ENCODE measurements around the gene AIFM1.
"Not testable (repeated sequence)": the region's sequence is repeated elsewhere in the genome, so short reads cannot be mapped to it uniquely, and the experiment has no call there.

AIFM1 gene

DNA sequence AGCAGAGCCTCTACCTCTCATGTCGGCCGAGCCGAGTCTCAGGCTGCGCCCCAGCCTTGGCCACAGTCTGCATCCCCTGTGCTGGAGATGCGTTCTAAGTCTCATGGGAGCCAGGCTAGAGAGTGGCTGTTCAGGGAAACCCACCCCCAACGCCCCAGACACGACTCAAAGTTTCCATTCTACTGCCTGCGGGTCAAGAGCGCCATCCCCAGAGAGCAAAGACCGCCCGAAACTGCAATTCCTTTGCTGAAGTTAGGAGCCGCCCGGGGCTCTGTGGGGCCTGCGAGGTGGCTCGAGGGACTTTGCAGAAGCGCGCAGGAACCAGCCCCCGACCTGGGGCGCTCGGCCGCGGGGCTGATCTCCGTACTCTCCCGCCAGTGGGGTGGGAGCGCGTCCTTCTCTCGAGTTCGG, 45.3 kb downstream of the AIFM1 start:
- peak overlapping the region; percentile 40 for H3K4me3 ChIP-seq (ENCODE audit: low read depth, low read length)
- no peak for DNase-seq (ENCODE audit: low read depth, low spot score)
- TF ChIP-seq, protein P1, sequence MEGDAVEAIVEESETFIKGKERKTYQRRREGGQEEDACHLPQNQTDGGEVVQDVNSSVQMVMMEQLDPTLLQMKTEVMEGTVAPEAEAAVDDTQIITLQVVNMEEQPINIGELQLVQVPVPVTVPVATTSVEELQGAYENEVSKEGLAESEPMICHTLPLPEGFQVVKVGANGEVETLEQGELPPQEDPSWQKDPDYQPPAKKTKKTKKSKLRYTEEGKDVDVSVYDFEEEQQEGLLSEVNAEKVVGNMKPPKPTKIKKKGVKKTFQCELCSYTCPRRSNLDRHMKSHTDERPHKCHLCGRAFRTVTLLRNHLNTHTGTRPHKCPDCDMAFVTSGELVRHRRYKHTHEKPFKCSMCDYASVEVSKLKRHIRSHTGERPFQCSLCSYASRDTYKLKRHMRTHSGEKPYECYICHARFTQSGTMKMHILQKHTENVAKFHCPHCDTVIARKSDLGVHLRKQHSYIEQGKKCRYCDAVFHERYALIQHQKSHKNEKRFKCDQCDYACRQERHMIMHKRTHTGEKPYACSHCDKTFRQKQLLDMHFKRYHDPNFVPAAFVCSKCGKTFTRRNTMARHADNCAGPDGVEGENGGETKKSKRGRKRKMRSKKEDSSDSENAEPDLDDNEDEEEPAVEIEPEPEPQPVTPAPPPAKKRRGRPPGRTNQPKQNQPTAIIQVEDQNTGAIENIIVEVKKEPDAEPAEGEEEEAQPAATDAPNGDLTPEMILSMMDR (IDR thresholded peaks at IDR 0.05; ENCODE audit: insufficient read depth, low read length, missing control alignments) = no peak
- POLR2A ChIA-PET = interaction anchor here (0.7 to 1.3 kb wide), 3 partner anchors 9 to 59 kb away, joined by 3 to 4 read pairs (median 4); no protein-coding TSS in a partner anchor
- CTCF ChIA-PET = interaction anchor here (0.9 to 4.8 kb wide), 6 partner anchors 8 to 195 kb away, joined by 3 to 37 read pairs (median 10); no protein-coding TSS in a partner anchor

DNA sequence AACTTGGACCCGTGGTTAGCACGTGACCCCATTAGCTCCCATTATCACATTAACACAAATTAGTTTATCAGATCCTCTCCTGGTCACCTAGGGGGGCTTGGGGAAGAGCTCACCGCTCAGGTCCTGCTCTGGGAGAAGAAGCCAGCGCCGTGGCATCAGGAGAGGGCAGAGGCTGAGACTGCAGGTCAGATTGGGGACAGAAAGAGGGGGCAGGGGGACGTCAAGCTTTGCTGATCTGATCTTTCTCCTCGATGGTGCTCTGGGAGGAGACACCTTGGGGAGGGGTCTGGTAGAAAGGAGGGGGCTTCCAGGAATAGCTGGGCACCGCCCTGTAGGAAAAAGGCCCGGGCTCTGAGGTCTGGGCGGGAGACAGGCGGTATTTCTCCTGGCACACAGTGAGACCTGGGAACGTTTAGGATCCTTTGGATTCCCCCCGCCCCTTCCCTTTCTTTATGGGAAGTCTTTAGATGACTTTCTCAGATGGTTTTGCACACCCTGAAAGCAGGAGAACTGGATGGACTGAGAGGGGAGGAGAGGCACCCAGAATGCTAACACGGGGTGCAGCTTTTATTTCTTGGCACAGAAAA, 46.2 kb downstream of the AIFM1 start:
- H3K4me3 ChIP-seq (ENCODE audit: low read depth, low read length) = peak overlapping the region; percentile 32; the same call in 1 of the 2 replicates
- no peak for DNase-seq (ENCODE audit: low read depth, low spot score)
- ChIA-PET POLR2A (no interaction called here), CTCF (interaction anchor here (0.8 to 4.8 kb wide), 7 partner anchors 7 to 194 kb away, joined by 3 to 37 read pairs (median 5); no protein-coding TSS in a partner anchor)
- TF ChIP-seq, protein P1 (IDR thresholded peaks at IDR 0.05; ENCODE audit: insufficient read depth, low read length, missing control alignments) = no peak

DNA sequence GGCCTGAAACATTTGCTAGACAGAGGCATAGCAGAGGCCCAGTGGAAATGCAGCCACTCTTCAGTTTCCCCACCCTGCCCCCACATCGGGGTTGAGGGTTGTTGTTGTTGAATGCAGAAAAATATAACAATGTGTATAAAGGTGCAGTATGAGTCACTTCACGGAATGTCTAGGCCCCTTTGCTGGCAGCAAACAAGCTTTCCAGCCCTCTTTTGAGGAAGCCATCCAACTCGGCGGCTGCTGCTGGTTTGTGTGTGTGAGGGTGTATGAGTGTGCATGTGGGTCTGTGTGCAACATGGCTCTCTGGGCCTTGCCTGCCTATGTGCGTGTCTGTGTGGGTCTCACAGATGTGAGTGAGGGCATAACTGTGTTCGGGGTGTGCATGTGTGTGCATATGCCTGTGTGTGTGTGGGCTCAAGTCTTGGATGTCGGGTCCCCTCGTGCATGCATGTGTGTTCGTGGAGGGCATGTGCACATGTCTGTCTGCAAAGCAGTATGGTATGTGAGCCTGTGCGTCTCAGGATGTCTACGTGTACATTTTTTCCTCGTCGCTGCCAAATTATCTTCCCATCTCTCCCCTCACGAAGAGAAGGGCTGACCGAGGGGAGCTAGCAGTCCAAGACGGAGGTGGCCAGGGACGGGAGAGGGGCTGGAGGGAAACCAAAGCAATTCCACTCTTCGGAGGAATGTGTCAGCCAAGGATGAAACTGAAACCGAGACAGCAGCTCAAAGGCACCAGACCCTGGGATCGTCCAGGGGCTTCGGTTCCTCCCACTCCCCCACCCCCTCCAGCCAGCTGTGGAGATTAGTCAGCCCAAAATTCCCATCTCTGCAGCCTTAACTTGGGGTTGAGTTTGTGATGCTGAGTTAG, 47.0 kb downstream of the AIFM1 start:
- DNase-seq (ENCODE audit: low read depth, low spot score) = no peak
- H3K4me3 ChIP-seq (ENCODE audit: low read depth, low read length) = peak overlapping the region; percentile 32
- TF ChIP-seq, protein P1 (IDR thresholded peaks at IDR 0.05; ENCODE audit: insufficient read depth, low read length, missing control alignments) = no peak
- CTCF ChIA-PET = interaction anchor here (1.0 to 4.8 kb wide), 5 partner anchors 7 to 39 kb away, joined by 4 to 37 read pairs (median 15); no protein-coding TSS in a partner anchor
- POLR2A ChIA-PET = no interaction called here

DNA sequence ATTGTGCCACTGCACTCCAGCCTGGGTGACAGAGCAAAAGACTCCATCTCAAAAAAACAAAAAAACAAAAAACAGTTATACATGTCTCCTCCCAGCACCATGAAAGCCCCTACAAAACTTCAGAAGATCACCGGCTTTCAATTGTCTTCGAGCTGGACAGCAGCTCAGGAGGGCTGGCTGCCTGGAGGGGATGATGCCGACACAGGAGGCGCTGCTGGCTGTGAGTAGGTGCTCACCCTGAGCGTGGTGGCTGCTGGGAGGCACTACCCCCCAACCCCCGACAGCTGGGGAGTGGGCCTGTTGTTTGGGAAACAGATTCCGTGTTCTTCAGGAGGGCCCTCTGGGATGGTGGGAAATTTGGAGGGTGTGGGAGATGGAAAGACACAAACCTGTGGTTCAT, 48.5 kb downstream of the AIFM1 start:
- H3K4me3 ChIP-seq (ENCODE audit: low read depth, low read length) = no peak overlapping the region
- ChIA-PET POLR2A (no interaction called here), CTCF (interaction anchor here (4.8 kb wide), 1 partner anchor 37 kb away, joined by 37 read pairs; no protein-coding TSS in a partner anchor)
- TF ChIP-seq, protein P1 (IDR thresholded peaks at IDR 0.05; ENCODE audit: insufficient read depth, low read length, missing control alignments) = no peak
- no peak for DNase-seq (ENCODE audit: low read depth, low spot score)

DNA sequence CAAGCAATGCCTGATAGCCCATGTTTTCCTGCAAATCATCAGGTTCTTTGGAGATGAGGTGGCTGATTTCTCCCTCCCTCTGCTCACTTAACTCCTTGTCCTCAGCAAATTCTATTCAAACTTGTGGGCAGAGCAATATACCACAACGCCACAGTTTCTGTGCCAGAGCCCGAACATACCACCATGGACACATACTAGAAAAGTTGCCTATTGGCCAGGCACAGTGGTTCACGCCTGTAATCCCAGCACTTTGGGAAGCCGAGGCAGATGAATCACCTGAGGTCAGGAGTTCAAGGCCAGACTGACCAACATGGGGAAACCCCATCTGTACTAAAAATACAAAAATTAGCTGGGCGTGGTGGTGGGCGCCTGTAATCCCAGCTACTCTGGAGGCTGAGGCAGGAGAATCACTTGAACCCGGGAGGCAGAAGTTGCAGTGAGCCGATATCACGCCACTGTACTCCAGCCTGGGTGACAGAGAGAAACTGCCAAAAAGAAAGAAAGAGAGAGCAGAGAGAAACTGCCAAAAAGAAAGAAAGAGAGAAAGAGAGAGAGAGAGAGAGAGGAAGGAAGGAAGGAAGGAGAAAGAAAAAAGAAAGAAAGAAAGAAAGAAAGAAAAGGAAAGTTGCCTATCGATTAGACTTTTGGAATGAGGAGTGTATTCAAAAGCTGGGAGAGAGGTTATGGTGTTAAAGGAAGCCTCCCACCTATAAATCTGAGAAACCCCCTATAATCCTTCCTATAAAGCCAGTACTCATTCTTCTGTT, 50.3 kb downstream of the AIFM1 start:
- DNase-seq (ENCODE audit: low read depth, low spot score); H3K4me3 ChIP-seq (ENCODE audit: low read depth, low read length); POLR2A ChIA-PET: not testable (repeated sequence)
- CTCF ChIA-PET = interaction anchor here (1.1 kb wide), 1 partner anchor 36 kb away, joined by 4 read pairs; no protein-coding TSS in a partner anchor

DNA sequence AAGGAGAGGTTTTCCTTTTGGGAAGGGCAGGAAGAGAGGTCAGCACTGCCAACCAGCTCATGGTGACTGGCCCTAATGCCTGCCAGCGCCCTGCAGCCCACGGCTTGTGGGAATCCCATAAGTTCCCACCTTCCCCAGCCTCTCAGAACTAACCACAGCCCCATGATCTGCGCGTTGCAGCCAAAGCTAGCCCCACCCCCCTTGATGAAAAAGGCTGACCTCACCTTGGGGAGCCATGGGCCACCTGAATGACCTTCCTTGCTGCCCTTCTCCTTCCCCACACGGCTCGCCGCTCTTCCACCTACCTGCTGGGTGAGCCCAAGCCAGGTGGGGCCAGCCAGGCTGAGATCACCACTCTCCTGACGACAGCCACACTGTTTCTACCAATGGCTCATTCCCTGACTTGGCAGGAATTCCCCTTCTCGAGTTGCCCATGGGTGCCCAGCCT, 51.5 kb downstream of the AIFM1 start:
- POLR2A ChIA-PET = no interaction called here
- H3K4me3 ChIP-seq (ENCODE audit: low read depth, low read length) = no peak overlapping the region
- no peak for DNase-seq (ENCODE audit: low read depth, low spot score)
- CTCF ChIA-PET = no interaction called here
- TF ChIP-seq, protein P1 (IDR thresholded peaks at IDR 0.05; ENCODE audit: insufficient read depth, low read length, missing control alignments) = no peak

All from AG04449 (cell line).